Liver (tissue), 9 donors: ENCODE measurements around the gene MYO3B. TPM values are rescaled to one million over a fixed set of nuclear protein-coding genes. Genes with fewer than 3 reads are reported as not detected.

Source experiments
- DNase-seq: peaks from one replicate; pipeline ENCODE4 v3.0.0-alpha.2; 2017; ENCODE audit warnings: low spot score
- H3K27ac ChIP-seq, 2 donors: one replicate each; pipeline ENCODE4 v1.7.0; 2013; ENCODE audit warnings: inconsistent platforms in 2 of 2, low read length in 2 of 2, control low read depth in 1 of 2, low read depth in 1 of 2, mild to moderate bottlenecking in 1 of 2
- H3K27me3 ChIP-seq, 4 donors: one replicate each; pipeline versions ENCODE4 v1.6.1 to v1.7.0; 2013; ENCODE audit warnings: low read length in 3 of 4, inconsistent platforms in 1 of 4, mild to moderate bottlenecking in 1 of 4, moderate library complexity in 1 of 4; ENCODE audit not compliant: control insufficient read depth in 4 of 4, insufficient read depth in 4 of 4
- H3K36me3 ChIP-seq, 4 donors: one replicate each; pipeline versions ENCODE4 v1.6.1 to v1.7.0; 2013; ENCODE audit warnings: low read length in 3 of 4, mild to moderate bottlenecking in 3 of 4, low read depth in 1 of 4, moderate library complexity in 1 of 4; ENCODE audit not compliant: control insufficient read depth in 4 of 4, insufficient read depth in 3 of 4
- H3K4me1 ChIP-seq, 4 donors: one replicate each; pipeline versions ENCODE4 v1.6.1 to v1.7.0; 2013; ENCODE audit warnings: low read length in 3 of 4, mild to moderate bottlenecking in 3 of 4, moderate library complexity in 1 of 4; ENCODE audit not compliant: control insufficient read depth in 4 of 4, insufficient read depth in 4 of 4
- H3K4me3 ChIP-seq, 3 donors: one replicate each; pipeline versions ENCODE4 v1.6.1 to v1.7.0; 2013; ENCODE audit warnings: low read length in 3 of 3, control low read depth in 1 of 3, low read depth in 1 of 3, mild to moderate bottlenecking in 1 of 3
- H3K9ac ChIP-seq, 2 donors: one replicate each; pipeline ENCODE4 v1.7.0; 2013; ENCODE audit warnings: low read length in 2 of 2, mild to moderate bottlenecking in 2 of 2, moderate library complexity in 2 of 2, control low read depth in 1 of 2, low read depth in 1 of 2
- H3K9me3 ChIP-seq, 4 donors: one replicate each; pipeline versions ENCODE4 v1.6.1 to v1.7.0; 2013; ENCODE audit warnings: low read length in 3 of 4; ENCODE audit not compliant: control insufficient read depth in 4 of 4
- EGR1 ChIP-seq, 2 donors: IDR thresholded peaks; 2 replicates each; pipeline ENCODE4 v1.6.1; 2016 to 2018; ENCODE audit warnings: antibody characterized with exemption in 2 of 2, low read depth in 2 of 2
- FOXA1 ChIP-seq: IDR thresholded peaks from 2 replicates; pipeline ENCODE4 v1.6.1; 2016; ENCODE audit warnings: antibody characterized with exemption
- FOXA2 ChIP-seq: IDR thresholded peaks from 2 replicates; pipeline ENCODE4 v1.6.1; 2016; ENCODE audit warnings: antibody characterized with exemption
- HNF4A ChIP-seq, 2 donors: conservative IDR thresholded peaks; 2 replicates each; pipeline ENCODE4 v1.6.1; 2016; ENCODE audit warnings: antibody characterized with exemption in 2 of 2, mild to moderate bottlenecking in 2 of 2
- HNF4G ChIP-seq: IDR thresholded peaks from 2 replicates; pipeline ENCODE4 v1.6.1; 2016; ENCODE audit warnings: antibody characterized with exemption
- MAX ChIP-seq: IDR thresholded peaks from 2 replicates; pipeline ENCODE4 v1.6.1; 2016; ENCODE audit warnings: antibody characterized with exemption
- REST ChIP-seq: IDR thresholded peaks from 2 replicates; pipeline ENCODE4 v1.6.1; 2016; ENCODE audit warnings: antibody characterized with exemption, mild to moderate bottlenecking
- RXRA ChIP-seq, 2 donors: IDR thresholded peaks; 2 replicates each; pipeline ENCODE4 v1.6.1; 2017 to 2018; ENCODE audit warnings: antibody characterized with exemption in 2 of 2, mild to moderate bottlenecking in 1 of 2
- SP1 ChIP-seq: IDR thresholded peaks from 2 replicates; pipeline ENCODE4 v1.6.1; 2018; ENCODE audit warnings: antibody characterized with exemption, mild to moderate bottlenecking
- TAF1 ChIP-seq: conservative IDR thresholded peaks from 2 replicates; pipeline ENCODE4 v1.6.1; 2016; ENCODE audit warnings: antibody characterized with exemption, mild to moderate bottlenecking
- WGBS: extraction: QIAGEN DNeasy Blood & Tissue Kit; methylation state at CpG from one replicate; pipeline ENCODE4 v1.1.7; 2013; 5-methylcytosine and 5-hydroxymethylcytosine counted together
- polyA plus RNA-seq, 2 donors: library from polyadenylated mRNA; stranded (reverse) in 1 of 2; unstranded in 1 of 2; fragments of 200-250 nt in 1 of 2; fragments of >200 nt in 1 of 2; fragmentation: Nextera tagmentation in 1 of 2; extraction: Ambion mirVana in 1 of 2; gene quantifications; one replicate each; pipeline versions ENCODE4 v1.2.1 to v1.2.3, GENCODE V29; 2013 to 2015
- total RNA-seq, 2 donors: library from RNA; depleted of rRNA; stranded (reverse); fragments of >200 nt; gene quantifications; one replicate each; pipeline ENCODE4 v1.2.3, GENCODE V29; 2014
- TF ChIP-seq, protein P1 (sequence below): IDR thresholded peaks from 2 replicates; pipeline ENCODE4 v1.6.1; 2016; ENCODE audit warnings: antibody characterized with exemption
- TF ChIP-seq, protein P2 (sequence below): fragments of 150-350 bp; IDR thresholded peaks from 2 replicates; pipeline ENCODE4 v1.5.1; 2017; ENCODE audit warnings: improper control_type of control experiment, low read depth, low read length; ENCODE audit not compliant: missing input control
- donor health status: healthy.
- donor health status: healthy.
- donor health status: healthy.
- donor health status: healthy.
- donor health status: healthy.

The MYO3B gene
- total and polyA plus RNA-seq, 4 donors, result under 0.01 to 0.05 TPM; not detected in 2

- TF ChIP-seq REST, result no peak
Measured at GRCh38 chr2:170665743-170666142, 487.8 kb downstream of the MYO3B start (continued).

DNA sequence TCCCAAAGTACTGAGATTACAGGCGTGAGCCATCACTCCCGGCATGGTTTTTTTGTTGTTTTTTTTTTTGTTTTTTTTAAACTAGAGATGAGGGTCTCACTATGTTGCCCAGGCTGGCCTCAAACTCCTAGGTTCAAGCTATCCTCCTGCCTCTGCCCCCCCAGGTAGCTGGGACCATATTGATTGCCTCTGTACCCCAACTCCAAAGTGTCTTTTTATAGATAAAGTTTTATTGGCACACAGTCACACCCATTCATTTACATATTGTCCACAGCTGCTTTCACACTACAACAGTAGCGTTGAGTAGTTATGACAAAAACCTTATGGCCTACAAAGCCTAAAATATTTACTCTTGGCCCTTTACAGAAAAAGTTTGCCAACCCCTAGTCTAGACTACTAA, 492.0 kb downstream of the MYO3B start:
- 98% methylated on average over 3 of the region's 3 CpGs for WGBS
- Histone ChIP-seq H3K9me3 (no peaks in the 10 kb centered on the region), H3K4me1 (no peaks in the 10 kb centered on the region), H3K4me3 (no peak overlapping the region), H3K36me3 (no peaks in the 10 kb centered on the region), H3K27me3 (no peaks in the 10 kb centered on the region), H3K27ac (no peak overlapping the region), H3K9ac (no peak overlapping the region)
- TF ChIP-seq, protein P1, sequence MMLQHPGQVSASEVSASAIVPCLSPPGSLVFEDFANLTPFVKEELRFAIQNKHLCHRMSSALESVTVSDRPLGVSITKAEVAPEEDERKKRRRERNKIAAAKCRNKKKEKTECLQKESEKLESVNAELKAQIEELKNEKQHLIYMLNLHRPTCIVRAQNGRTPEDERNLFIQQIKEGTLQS, result no peak
- TF ChIP-seq EGR1 (IDR thresholded peaks at IDR 0.05; ENCODE audit: low read depth in 2 of 2), result no peak
- TF ChIP-seq RXRA (IDR thresholded peaks at IDR 0.05), result no peak
- no peak for TF ChIP-seq REST
- TF ChIP-seq HNF4G, result no peak
- TF ChIP-seq FOXA2, result no peak
- TF ChIP-seq MAX, result no peak
- no peak for TF ChIP-seq TAF1
- no peak for DNase-seq

DNA sequence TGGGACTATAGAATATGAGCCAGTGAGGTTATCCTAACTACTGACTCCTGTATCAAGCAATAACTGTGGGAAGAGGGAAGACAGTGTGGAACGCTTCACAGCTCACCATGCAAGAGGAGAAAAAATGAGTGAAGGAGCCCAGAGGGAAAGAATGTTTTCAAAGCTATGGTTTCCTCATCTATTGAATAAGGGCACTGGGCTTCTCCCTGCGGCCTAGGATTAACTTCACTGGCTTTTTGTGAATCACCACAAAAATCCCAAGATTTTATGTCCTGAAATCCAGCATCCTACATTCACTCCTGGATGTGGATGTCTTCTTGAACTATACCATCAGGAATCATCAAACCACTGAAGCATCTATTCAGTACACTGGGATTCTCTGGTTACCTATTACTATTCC, 492.7 kb downstream of the MYO3B start:
- TF ChIP-seq RXRA (IDR thresholded peaks at IDR 0.05), result no peak
- no peak for TF ChIP-seq FOXA1
- TF ChIP-seq HNF4A (conservative IDR thresholded peaks at IDR 0.05), result no peak
- TF ChIP-seq SP1, result no peak
- no peak for TF ChIP-seq TAF1
- TF ChIP-seq, protein P2, sequence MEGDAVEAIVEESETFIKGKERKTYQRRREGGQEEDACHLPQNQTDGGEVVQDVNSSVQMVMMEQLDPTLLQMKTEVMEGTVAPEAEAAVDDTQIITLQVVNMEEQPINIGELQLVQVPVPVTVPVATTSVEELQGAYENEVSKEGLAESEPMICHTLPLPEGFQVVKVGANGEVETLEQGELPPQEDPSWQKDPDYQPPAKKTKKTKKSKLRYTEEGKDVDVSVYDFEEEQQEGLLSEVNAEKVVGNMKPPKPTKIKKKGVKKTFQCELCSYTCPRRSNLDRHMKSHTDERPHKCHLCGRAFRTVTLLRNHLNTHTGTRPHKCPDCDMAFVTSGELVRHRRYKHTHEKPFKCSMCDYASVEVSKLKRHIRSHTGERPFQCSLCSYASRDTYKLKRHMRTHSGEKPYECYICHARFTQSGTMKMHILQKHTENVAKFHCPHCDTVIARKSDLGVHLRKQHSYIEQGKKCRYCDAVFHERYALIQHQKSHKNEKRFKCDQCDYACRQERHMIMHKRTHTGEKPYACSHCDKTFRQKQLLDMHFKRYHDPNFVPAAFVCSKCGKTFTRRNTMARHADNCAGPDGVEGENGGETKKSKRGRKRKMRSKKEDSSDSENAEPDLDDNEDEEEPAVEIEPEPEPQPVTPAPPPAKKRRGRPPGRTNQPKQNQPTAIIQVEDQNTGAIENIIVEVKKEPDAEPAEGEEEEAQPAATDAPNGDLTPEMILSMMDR, result no peak
- WGBS, result 98% methylated on average over 2 of the region's 2 CpGs
- DNase-seq, result no peak

More for the DNA sequence above, 492.7 kb downstream of the MYO3B start:
- Histone ChIP-seq H3K27ac (no peak overlapping the region), H3K36me3 (no peaks in the 10 kb centered on the region), H3K4me1 (no peaks in the 10 kb centered on the region), H3K27me3 (no peaks in the 10 kb centered on the region), H3K9me3 (no peaks in the 10 kb centered on the region), H3K9ac (no peak overlapping the region), H3K4me3 (no peak overlapping the region)
